GM21825 (cell line): ENCODE data around the gene CELA3B.
A peak's percentile ranks its signal among the peaks of the same experiment; 100 is the strongest.
"Not testable (repeated sequence)": the region's sequence is repeated elsewhere in the genome, so short reads cannot be mapped to it uniquely, and the experiment has no call there.

ENCODE experiments used
- ATAC-seq: cut with Tn5 transposase; IDR thresholded peaks from one replicate; pipeline ENCODE4 v1.9.1; 2021; ENCODE audit warnings: mild to moderate bottlenecking, moderate library complexity; ENCODE audit not compliant: unreplicated experiment

The CELA3B gene

GRCh38 chr1:21976703-21977239 lies at the start of gene CELA3B:
TSS of gene CELA3B (plus strand) at chr1:21977022. CDS start at chr1:21977040, 18 bp downstream.
- not testable (repeated sequence) for ATAC-seq

- ATAC-seq: no peak
These were observed 49.1 kb upstream of the CELA3B start for GRCh38 chr1:21927533-21928237.

DNA sequence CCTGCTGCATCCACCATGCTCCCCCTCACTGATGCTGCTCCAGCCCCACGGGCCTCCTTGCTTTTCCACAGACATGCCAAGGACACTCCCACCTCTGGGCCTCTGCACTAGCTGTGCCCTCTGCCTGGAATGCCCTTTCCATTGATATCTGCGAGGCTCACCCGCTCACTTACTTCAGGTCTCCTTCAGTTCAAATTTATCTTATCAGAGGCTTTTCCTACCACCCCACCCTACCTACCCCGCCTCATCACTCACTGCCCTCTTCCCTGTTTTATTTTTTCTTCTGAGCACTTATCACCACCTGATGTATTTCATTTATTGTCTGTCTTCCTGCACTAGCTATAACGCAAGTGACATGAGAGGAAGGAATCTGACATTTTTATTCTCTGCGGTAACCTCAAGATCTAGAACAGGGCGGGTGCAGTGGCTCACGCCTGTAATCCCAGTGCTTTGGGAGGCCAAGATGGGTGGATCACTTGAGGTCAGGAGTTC lies 46.7 kb upstream of the CELA3B start:
- no peak for ATAC-seq

DNA sequence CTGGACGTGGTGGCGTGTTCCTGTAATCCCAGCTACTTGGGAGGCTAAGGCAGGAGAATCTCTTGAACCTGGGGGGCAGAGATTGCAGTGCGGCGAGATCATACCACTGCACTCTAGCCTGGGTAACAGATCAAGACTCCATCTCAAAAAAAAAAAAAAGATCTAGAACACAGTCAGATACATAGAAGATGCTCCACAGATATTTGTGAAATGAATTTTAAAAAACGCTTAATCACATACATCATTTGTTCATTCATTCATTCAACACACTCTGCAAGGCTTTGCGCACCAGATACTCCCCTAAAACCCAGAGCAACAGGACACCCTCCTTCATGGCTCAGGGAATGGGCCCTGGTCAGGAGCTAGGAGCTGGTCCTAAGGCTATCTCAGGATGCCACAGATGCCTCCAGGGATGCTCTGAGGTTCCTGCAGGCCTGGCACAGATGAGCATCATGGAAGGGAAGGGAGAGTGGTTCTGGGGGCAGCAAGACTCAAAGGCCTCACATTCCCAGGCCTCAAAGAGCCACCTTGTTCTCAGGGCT lies 46.1 kb upstream of the CELA3B start:
- no peak for ATAC-seq

DNA sequence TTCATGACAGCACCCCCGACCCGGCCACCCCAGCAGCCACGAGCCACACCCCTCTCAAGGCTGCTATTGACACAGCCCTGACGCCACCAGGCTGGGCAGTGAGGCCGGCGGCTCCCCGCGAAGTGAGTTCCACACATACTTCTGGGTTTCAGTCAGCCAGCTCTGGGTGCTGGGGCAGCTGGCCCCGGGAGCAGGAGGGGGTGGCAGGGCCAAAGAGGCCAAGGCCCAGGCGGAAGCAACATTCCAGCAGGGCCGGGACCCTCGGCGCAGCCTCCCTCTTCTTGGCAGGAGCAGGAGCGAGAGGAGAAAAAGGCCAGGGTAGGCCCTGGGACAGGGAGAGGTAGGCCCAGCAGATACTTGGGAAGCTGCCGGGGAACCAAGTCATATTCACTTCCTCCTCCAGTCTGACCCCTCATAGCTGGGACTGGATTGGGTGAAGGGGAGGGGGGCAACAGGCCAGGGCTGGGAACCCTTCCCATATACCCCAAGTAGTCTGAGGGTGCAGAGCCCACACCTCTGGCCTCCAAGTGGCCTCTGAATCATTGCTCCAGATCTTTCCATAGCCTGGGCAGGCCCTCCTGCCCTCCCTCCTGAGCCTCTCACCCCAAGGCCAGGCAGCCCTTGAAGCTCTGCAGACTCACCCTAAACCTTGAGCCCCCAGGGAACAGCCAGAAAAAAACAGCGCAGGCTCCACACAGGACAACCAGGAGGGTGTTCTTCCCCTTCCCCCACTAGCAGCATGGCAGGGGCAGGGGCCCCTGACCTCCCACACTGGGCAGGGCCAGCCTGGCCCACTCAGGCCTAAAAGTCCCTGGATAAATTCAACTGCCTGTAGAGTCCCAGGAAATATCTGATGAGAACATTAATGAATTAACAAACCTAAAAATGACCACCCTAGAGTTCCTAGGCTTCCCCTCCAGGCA lies 45.4 kb upstream of the CELA3B start:
- no peak for ATAC-seq

- no peak for ATAC-seq
These were observed 44.7 kb upstream of the CELA3B start for GRCh38 chr1:21932127-21932526.

DNA sequence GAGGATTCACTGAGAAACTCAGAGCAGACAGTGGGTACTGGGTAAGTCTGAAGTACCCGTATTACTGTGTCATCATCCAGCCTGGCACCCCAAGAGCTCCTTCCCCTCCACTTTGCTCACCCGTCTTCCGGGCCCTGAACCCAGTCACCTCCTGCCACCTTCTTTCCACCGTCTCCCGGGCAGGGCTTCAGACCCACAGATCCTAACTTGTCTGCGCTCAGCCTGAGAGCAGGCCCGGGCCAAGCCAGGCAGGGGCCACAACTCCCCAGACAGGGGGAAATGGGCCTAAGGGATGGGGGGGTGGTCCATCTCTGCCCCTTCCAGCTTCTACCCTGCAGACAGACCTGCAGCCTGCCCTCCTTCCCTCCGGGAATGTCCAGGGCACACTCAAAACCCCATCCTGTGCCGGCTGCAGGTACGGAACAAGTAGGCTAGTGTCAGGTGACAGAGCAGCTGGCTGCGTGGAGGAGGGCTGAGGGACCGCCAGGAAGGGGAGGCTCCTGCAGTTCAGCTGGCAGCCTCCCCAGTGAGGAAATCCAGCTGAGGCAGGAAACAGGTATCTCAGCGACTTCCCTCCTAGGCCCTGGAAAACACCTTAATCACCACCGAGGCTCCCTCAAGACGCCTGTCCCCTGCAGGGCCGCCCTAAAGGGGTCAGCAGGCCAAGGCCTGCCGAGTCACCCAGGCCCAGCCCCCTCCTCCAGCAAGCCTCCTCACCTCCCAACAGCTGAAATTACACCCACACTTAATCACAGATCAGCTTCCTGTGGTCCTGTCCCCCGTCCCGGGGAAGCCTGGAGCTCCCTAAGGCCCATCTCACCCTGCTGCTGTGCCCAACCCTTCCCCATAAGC lies 43.2 kb upstream of the CELA3B start:
- ATAC-seq: no peak

GRCh38 chr1:21935393-21935804 lies 41.4 kb upstream of the CELA3B start:
- no peak for ATAC-seq

- no peak for ATAC-seq
These were observed 40.9 kb upstream of the CELA3B start for GRCh38 chr1:21935891-21936365.

DNA sequence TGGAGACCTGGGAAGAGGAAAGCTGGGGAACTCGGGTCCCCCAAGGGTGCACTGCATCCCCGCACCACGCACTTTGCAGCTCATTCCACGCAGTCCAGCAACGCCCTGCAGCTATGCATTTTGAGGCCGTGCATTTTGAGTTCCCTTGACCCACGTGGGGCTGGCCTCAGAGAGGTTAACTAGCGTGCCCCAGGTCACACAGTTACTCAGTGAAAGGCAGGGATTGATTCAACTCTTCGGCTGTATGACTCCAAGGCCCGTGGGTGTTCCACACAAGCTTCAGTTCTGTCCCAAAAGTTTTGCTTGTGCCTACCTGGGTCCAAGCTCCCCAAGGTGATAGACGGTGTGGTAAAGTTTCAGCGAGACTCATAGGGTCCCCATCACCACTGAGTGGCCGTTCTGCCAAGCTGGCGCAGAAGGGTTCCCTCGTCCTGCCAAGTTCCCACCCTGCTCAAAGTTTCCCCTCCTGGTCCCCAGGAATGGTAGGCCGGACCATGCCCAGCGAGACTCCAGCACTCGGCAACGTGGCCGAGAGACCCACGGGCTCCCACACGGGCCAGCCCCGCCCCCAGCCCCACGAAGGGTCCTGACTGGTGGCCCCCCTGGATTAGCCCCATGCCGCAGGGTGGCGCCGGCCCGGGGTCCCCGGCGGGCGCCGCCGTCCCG lies 40.3 kb upstream of the CELA3B start:
- ATAC-seq: no peak

GRCh38 chr1:21937034-21937371 lies 39.8 kb upstream of the CELA3B start, which contains the start of gene HSPG2:
TSS of gene HSPG2 (minus strand) at chr1:21937310. CDS start at chr1:21937217, 93 bp downstream.
- ATAC-seq: peak; percentile 26

- ATAC-seq: peak; percentile 58
These were observed 39.3 kb upstream of the CELA3B start for GRCh38 chr1:21937372-21938121.

DNA sequence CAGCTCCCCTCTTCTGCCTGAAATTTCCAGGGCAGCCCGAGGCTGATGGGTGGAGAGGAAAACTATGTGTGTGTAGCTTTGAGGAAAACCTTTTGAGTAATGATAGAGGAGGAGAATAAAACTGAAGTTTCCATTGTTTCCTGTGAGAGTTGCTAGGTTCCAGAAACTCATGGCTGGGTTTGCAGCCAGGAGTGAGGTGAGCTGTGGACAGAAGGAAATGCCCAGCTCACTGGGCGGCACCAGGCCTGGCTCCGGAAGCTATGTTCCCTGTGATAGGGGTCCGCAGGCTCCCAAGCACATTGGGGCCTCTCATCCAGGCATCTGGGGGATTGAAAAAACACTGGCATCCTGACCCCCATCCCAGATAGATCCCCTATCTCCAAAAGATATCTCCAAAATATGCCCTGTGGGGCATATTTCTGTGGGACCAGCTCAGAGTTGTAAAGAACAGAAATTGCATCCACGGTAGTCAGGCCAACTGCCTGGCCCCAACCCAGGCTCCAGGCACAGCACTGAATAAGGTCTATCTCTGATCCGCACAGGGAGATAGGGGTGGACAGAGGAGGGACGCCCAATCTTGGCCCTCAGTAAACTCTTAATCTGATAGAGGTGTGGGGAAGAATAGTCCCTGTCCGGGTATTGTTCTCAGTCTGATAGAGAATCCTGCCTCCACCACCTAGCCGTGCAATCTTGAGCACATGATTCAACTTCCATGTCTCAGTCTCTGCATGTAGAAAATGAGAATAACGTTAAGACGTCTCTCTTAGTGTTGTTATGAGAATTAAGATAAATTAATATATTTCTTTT lies 37.9 kb upstream of the CELA3B start:
- ATAC-seq: no peak

GRCh38 chr1:21939650-21940374 lies 37.0 kb upstream of the CELA3B start:
- no peak for ATAC-seq

DNA sequence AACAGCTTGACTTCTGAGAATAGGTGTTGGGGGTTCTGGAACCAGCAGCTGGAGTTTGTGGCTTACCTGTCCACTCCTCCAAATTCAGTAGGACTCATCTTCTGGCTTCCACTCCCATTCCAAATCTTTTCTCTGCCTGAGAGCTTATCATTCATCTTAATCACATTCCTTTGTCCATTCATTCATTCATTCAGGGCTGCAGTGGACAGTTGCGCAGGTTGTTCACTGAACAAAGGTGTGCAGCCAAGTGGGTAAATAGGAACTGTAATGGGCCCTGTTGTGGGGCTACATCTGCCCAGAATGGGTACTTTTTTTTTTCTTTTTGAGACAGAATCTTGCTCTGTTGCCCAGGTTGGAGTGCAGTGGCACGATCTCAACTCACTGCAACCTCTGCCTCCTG lies 36.3 kb upstream of the CELA3B start:
- no peak for ATAC-seq

DNA sequence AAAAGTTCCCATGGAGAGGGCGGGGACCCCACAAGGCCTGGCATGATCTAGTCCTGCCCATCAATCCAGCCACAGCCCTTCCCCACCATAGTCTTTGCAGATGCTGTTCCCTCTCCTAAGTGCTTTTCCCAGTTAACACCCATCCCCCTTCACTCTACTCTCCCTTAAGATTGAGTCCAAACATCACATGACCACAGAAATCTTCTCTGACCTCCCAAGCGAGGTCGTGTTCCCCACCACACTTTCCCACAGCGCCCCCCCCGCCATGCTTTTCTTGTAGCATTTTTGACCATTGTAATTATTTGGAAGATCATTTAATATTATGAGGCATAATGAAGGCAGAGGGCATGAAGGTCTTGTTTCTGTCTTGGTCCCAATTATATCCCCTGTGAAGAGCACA lies 35.5 kb upstream of the CELA3B start:
- ATAC-seq: no peak

DNA sequence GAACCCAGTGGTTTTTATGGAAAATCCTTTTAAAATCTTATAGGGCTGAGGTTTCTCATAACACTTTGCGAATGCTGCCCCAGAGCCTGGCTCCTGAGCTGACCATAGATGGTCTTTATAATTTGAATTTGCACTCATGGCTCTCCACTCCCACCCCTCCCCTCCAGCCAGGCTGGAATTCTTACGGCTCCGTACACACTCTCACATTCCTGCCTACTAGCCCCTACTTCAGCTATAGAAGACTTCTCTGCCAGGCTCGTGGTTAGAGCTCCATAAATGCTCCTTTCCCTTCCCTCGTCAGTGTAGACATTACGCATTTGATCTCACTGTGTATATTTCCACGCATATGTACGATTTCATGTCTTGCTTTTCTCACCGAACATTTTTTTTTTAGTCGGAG lies 34.4 kb upstream of the CELA3B start:
- ATAC-seq: no peak
